Vagina (tissue), 2 donors: ENCODE data around the gene OGDHL.

ENCODE experiments used
- CTCF ChIP-seq, 3 experiments: fragments of 450-650 bp in 2 of 3; fragments of 200-600 bp in 1 of 3; sonication (generic) in 1 of 3; IDR thresholded peaks; one replicate each; pipeline ENCODE4 v1.5.1; 2017 to 2019; ENCODE audit warnings: antibody characterized with exemption in 3 of 3, mild to moderate bottlenecking in 2 of 3, moderate library complexity in 2 of 3
- POLR2A ChIP-seq, 2 donors: fragments of 450-650 bp; IDR thresholded peaks; one replicate each; pipeline ENCODE4 v1.6.1; 2017; ENCODE audit warnings: antibody characterized with exemption in 2 of 2, mild to moderate bottlenecking in 2 of 2, moderate library complexity in 2 of 2

- TF ChIP-seq CTCF (IDR thresholded peaks at IDR 0.05): no peak
- TF ChIP-seq POLR2A (IDR thresholded peaks at IDR 0.05): no peak
Measured at GRCh38 chr10:49758249-49758930, 3.7 kb downstream of the OGDHL start.
